Retinal pigment epithelial cell (primary cell): ENCODE measurements around the gene STIMATE.

Experiments
- DNase-seq: peaks from one replicate; pipeline ENCODE4 v3.0.0-alpha.2; 2010; ENCODE audit warnings: low read depth
- H3K4me3 ChIP-seq: 2 replicates; pipeline ENCODE4 v1.5.1; 2011; ENCODE audit warnings: mild to moderate bottlenecking, low read length, control low read depth, moderate library complexity
- CTCF ChIP-seq: conservative IDR thresholded peaks from 2 replicates; pipeline ENCODE4 v1.5.1; 2011; ENCODE audit warnings: low read depth, low read length, control low read depth, inconsistent platforms

Gene STIMATE

GRCh38 chr3:52857864-52858263 is 39.5 kb downstream of the STIMATE start:
- H3K4me3 ChIP-seq: no peak overlapping the region
- DNase-seq: no peak

GRCh38 chr3:52857133-52857532 is 40.2 kb downstream of the STIMATE start:
- no peak for TF ChIP-seq CTCF
- no peak overlapping the region for H3K4me3 ChIP-seq
- no peak for DNase-seq

More at GRCh38 chr3:52857864-52858263, 39.5 kb downstream of the STIMATE start:
- TF ChIP-seq CTCF: no peak

- no peak for DNase-seq
- TF ChIP-seq CTCF: no peak
- H3K4me3 ChIP-seq: no peak overlapping the region
These were observed 40.7 kb downstream of the STIMATE start for GRCh38 chr3:52856666-52857065.

- no peak for DNase-seq
- no peak overlapping the region for H3K4me3 ChIP-seq
- TF ChIP-seq CTCF: no peak
These were observed 43.3 kb downstream of the STIMATE start for GRCh38 chr3:52854013-52854412.

- no peak overlapping the region for H3K4me3 ChIP-seq
- no peak for TF ChIP-seq CTCF
- DNase-seq: no peak
These were observed 44.9 kb downstream of the STIMATE start for GRCh38 chr3:52852419-52852818.

- peak; percentile 75 for TF ChIP-seq CTCF
- H3K4me3 ChIP-seq: no peak overlapping the region
- DNase-seq: peak; percentile 9
These were observed 46.0 kb downstream of the STIMATE start for GRCh38 chr3:52851348-52851747.

GRCh38 chr3:52849656-52850055 is 47.7 kb downstream of the STIMATE start:
- no peak overlapping the region for H3K4me3 ChIP-seq
- no peak for DNase-seq
- TF ChIP-seq CTCF: no peak
